ENCODE measurements around the gene NAT8L.

Gene NAT8L

DNA sequence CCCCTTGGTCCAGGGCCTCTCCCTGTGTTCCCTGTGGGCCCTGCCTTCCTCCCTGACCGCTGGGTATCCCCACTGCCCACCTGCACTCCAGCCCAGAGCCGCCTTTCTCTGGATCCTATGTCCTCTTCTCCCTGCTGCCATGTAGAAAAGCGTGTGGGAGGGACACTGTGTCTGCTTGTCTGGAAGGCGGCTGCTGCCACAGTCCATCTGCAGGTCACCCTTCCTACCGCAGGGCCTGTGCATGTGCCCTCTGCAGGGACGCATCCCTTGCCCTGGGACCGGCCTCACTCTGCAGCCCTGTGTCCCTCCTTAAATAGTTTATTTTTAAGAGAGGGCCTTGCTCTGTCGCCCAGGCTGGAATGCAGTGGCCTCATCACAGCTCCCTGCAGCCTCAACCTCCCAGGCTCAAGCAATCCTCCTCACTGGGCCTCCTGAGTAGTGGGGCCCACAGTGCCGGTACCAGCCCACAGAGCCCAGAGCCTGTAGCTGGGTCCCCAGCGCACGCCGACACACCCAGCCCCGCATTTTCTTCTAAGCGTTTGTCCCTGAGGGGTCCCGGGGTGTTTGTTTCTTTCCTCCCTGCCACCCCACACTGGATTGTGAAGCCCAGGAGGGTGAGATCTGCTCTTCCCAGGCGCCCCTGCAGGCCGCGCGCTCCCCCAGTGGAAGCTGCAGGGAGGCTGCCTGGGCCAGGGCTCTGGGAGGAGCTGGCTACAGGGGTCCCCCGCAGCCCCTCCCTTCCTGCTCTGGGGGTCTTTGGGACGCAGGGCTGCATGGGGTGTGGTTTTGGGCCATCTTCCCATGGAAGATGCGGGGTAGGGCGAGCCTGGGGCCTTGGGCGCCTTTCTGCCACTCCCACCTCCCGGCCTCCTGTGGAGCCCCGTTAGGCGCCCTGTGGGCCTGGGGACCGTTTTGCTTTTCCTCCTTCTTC, 12.8 kb upstream of the NAT8L start:
- no peak for DNase-seq

- DNase-seq: no peak
Observed at GRCh38 chr4:2047031-2047660, 12.0 kb upstream of the NAT8L start.

- DNase-seq: no peak
Observed at GRCh38 chr4:2047781-2048581, 11.1 kb upstream of the NAT8L start.

DNA sequence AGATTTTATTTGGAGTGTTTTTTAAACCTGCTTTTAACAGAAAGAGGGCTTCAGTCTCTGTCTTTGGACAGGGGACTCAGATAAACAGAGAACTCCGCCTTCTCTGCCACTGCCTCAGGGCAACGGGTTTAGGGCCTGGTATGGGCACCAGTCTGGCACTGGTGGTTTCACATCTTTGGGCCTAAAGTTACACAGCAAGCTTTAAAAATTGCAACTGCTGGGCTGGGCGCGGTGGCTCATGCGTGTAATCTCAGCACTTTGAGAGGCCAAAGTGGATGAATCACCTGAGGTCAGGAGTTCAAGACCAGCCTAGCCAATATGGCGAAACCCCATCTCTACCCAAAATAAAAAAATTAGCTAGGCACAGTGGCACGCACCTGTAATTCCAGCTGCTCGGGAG, 10.3 kb upstream of the NAT8L start:
- DNase-seq: no peak

DNA sequence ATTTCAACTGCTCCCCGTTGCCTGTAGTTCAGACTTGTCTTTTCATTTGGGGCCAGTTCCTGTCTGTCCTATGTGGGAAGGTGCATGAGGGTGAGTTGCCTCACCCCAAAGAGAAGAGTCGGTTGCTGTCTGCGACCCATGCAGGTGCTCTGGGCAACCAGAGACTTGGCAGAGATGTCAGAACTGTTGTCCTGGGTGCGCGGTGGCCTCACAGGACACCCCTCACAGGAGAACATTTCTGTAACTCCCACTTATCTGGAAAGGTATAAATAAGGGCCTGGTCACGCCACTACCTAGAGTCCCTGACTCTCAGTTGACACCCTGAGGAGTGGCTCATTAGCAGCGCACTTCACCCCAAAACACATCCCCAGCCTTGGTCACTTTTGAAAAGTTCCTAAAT, 9.7 kb upstream of the NAT8L start:
- DNase-seq: no peak

GRCh38 chr4:2049811-2050210, 9.3 kb upstream of the NAT8L start:
- no peak for DNase-seq

DNA sequence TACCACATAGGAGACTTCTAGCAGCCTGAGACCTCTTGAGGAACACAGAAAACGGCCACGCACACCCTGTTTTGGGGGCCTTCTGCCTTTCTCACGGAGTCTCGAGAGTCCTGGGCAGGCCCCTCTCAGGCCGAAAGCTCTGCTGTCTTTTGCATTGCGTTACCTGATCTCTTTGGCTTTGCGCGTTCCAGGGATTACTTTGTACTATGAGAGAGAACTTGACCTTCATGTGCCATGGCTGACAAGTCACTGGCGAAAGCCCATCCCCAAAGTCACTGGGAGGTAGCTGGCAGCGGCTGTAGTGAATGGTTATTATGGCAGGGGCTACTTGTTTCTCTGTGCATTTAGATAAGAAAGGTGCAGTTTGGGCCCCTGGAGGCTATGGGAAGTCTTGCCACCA, 8.0 kb upstream of the NAT8L start:
- no peak for DNase-seq

DNA sequence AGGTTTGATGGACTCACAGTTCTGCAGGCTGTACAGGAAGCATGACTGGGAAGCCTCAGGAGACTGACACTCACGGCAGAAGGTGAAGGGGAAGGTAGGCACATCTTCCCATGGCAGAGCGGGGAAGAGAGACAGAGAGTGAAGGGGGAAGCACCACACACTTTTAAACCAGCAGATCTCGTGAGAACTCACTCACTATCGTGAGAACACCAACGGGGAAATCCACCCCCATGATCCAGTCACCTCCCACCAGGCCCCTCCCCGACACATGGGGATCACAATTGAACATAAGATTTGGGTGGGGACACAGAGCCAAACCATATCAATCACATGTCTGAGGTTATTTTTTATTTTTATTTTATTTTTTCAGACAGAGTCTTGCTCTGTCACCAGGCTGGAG, 4.9 kb upstream of the NAT8L start:
- DNase-seq: no peak

- no peak for DNase-seq
Observed at GRCh38 chr4:2057382-2058065, 1.6 kb upstream of the NAT8L start.

DNA sequence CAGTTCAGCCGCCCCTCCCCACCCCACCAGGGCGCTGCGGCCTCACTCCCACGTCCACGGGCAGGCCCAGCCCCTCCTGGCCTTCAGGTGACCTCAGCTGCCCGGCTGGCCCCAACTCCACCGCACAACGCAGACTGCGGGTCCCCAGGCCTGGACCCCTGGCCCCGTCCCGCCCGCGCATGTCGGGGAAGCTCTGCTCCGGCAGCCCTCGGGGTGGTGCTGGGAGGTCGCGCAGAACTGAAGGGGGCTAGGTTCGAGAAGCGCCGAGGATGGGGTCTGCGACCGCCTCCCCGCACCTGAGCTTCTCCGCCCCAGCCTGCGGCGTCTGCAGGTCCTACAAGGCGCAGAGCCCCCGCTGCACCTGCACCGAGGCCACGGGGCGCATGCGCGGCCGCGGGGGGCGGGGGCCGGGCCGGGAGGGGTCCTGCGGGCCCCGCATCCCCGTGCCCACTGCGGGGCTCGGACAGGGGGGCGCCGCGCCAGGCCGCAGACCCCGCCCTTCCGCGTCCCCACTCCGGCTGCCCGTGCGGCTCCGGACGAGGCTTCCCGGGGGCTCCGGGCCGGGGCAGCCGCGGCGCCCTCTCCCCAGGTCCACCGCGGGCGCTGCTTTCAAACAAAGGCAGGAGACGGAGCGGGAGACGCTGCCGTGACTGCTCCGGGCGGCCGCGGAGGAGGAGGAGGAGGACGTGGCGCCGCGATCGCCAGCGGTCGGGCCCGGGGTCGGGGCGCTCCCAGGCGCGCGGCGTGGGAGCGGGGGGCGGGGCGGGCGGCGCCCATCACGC, 672 bp upstream of the NAT8L start:
- no peak for DNase-seq

- DNase-seq: no peak
Observed at GRCh38 chr4:2059726-2060602, 837 bp downstream of the NAT8L start.

DNA sequence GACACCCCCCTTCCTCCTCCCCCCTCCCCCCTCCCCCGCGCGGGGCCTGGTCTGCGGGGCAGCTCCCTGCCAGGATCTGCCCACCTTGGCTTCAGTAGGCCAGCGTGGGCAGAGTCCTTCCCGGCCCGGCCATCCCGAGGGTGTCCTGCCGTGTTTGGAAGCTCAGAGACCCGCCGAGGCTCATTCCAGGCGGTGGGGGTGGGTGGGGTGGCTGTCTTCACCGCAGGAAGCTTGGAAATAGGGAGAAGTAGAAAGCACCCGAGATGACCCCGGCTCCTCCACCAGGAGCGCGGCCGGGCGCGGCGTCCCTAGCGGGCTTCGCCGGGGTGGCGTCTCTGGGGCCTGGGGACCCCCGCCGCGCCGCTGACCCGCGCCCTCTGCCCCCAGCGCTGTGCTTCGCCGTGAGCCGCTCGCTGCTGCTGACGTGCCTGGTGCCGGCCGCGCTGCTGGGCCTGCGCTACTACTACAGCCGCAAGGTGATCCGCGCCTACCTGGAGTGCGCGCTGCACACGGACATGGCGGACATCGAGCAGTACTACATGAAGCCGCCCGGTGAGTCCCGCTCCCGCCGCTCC, 1.6 kb downstream of the NAT8L start:
- no peak for DNase-seq

DNA sequence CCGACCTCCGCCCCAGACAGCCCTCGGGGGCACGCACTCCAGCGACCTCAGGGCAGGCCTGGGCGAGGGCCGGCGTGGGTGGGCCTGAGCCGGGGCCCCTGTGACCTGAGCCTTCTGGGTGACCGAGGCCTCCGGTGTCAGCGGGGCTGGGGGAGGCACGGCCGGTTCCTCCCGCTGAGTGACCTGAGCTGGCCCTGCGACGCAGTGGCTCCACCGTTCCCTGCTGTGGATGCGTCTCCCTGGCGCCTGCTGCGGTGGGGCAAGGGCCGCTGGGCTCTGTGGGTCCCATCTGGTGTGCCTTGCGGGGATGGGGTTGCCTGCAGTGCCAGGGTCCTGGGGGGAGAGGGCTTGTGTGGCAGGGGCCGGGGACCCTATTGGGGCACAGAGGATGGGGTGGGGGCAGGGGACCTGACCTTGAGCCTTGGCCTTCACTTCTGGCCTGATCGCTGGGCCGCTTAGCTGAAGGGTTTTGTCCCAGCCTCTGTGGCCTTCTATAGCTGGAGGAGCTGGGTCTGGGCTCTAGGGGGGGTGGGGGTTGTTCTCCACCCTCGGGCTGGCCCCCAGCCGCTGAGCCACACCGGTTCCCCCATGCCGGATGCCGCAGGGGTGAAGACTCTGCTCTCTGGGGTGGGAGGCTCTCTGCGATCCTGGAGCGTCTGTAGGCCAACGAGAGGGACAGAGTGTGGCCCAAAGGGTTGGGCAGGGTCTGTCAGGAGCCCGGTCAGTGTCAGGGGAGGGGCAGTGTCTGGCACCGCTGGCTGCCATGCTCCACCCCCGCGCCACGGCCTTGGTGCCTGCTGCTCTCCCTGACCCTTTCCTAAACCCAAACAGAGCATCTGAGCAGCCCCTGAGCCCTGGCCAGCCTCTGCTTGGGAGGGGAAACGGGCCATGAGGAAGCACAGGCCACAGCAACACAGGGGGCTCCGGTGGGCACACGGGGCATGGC, 2.3 kb downstream of the NAT8L start:
- DNase-seq: no peak

DNA sequence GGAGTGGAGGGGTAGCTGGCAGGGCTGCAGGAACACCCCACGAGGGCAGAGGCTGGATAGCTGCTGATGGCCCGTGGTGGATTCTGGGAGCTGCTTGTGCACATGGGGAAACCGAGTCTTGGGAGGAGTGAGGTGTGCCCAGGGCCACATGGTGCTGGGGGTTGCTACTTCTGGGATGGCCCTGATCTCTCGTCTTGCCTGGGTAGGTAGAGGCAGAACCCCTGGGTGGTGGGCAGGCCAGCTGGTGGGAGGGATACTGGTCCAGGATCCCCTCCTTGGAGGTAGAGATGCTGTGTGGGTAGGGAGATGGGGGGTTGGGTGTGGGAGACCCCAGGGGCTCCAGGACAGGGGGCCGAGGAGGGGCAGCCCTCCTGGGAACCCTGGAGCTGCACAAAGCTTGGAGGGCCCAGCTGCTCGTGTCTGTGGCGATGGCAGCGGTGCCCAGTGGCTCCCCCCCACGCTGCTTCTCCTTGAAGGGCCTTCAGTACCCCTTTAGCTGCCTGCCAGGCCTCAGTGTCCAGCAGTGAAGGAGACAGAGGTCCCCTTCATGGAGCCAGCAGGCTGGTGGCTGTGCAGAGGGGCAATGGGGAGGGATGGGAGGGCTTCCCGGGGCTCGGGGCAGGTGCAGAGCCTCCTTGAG, 3.2 kb downstream of the NAT8L start:
- no peak for DNase-seq

DNA sequence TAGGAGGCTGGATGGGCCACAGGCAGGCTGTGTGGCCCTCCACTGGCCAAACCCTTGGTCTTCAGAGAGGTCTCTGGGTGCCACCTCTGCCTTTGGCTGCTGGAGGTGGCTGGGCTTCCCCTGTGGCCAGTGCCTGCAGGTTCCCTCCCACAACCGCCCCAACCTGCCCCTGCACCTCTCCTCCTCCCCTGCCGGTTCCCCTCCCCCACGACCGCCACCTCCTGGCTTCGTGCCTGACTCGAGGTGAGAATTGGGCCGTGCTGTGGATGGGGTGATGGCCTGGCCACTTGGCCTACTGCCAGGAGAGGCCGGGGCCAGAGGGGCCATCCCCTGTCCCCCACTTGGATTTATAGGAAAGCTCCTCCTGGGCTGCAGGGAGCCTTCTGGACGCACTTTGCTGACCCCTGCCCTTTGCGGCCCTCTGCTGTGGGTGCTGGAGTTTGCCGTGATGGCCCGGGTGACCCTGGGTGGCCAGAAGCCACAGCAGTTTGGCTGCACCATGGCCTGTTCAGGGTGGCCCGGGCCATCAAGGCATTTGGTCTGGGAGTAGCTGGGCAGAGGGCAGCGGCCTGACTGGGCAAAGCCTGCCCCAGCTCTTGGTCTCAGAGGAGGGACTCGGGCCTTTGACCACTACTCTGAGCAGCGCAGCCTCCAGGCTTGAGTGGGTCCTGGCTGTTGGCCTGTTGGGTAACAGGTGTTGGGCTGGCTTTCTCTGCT, 3.8 kb downstream of the NAT8L start:
- no peak for DNase-seq

DNA sequence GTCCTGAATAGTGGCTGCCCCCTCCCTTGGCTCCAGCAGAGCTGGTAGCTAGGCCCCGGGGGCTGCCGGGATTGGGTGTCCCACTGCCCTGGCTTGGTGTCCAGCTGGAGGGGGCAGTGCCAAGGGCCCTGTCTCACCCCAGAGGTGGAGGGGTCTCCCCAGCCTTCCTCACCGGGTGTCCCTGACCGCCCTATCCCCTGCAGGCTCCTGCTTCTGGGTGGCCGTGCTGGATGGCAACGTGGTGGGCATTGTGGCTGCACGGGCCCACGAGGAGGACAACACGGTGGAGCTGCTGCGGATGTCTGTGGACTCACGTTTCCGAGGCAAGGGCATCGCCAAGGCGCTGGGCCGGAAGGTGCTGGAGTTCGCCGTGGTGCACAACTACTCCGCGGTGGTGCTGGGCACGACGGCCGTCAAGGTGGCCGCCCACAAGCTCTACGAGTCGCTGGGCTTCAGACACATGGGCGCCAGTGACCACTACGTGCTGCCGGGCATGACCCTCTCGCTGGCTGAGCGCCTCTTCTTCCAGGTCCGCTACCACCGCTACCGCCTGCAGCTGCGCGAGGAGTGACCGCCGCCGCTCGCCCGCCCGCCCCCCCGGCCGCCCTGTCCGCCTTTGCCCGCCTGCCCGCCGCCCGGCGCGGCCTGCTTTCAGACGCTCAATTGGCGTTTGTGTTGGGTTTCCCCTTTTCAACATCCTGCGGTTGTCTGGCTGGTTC, 4.6 kb downstream of the NAT8L start:
- DNase-seq: no peak

DNA sequence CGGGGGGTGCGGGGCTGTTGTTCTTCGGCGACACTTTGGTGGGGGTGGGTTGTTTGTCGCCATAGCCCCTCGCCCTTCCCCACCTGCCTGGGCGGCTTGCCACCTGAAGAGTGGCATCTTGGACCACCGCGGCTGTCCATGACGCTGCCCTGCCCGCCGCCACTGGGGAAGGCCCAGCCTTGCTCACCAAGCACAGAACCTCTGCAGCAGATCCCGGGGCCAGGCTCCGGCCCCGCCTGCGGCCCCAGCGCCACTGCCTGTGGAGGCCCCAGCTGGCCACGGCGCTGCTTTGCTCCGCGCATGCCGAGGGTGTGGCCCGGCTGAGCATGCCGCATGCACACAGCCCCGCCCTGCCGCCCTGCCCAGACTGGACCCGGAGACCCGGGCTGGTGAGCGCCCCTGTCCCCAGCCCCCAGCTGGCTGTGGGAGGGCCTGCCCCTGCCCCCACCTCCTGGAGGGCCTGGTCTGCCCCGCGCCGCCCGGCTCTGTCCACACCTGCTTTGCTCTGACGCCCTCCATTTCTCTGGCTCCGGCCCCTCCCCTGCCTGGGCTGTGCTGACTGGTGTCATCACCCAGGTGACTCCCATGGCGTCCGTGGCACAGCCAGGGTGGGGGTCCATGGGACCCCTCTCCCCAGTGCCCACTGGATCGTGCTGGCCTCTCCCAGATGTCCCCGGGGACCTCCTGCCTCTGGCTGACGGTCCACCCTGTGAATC, 5.3 kb downstream of the NAT8L start:
- no peak for DNase-seq

All from GDM1 (cell line).